GM21619 (cell line): ENCODE measurements around the gene STH.
"Not testable (repeated sequence)": the region's sequence is repeated elsewhere in the genome, so short reads cannot be mapped to it uniquely, and the experiment has no call there.

Source experiments
- ATAC-seq: cut with Tn5 transposase; IDR thresholded peaks from one replicate; pipeline ENCODE4 v1.9.1; 2021; ENCODE audit not compliant: unreplicated experiment

STH gene

GRCh38 chr17:46002973-46003316 is 3.9 kb downstream of the STH start:
- ATAC-seq, result no peak

GRCh38 chr17:46003907-46004748 is 5.1 kb downstream of the STH start:
- ATAC-seq, result no peak

GRCh38 chr17:46006082-46006481 is 7.0 kb downstream of the STH start:
- ATAC-seq, result not testable (repeated sequence)

GRCh38 chr17:46007461-46007965 is 8.5 kb downstream of the STH start:
- no peak for ATAC-seq

DNA sequence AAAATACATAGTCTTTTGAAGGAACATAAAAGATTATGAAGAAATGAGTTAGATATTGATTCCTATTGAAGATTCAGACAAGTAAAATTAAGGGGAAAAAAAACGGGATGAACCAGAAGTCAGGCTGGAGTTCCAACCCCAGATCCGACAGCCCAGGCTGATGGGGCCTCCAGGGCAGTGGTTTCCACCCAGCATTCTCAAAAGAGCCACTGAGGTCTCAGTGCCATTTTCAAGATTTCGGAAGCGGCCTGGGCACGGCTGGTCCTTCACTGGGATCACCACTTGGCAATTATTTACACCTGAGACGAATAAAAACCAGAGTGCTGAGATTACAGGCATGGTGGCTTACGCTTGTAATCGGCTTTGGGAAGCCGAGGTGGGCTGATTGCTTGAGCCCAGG is 9.5 kb downstream of the STH start:
- ATAC-seq, result no peak

DNA sequence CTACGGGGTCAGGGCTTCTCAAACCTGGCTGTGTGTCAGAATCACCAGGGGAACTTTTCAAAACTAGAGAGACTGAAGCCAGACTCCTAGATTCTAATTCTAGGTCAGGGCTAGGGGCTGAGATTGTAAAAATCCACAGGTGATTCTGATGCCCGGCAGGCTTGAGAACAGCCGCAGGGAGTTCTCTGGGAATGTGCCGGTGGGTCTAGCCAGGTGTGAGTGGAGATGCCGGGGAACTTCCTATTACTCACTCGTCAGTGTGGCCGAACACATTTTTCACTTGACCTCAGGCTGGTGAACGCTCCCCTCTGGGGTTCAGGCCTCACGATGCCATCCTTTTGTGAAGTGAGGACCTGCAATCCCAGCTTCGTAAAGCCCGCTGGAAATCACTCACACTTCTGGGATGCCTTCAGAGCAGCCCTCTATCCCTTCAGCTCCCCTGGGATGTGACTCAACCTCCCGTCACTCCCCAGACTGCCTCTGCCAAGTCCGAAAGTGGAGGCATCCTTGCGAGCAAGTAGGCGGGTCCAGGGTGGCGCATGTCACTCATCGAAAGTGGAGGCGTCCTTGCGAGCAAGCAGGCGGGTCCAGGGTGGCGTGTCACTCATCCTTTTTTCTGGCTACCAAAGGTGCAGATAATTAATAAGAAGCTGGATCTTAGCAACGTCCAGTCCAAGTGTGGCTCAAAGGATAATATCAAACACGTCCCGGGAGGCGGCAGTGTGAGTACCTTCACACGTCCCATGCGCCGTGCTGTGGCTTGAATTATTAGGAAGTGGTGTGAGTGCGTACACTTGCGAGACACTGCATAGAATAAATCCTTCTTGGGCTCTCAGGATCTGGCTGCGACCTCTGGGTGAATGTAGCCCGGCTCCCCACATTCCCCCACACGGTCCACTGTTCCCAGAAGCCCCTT is 10.9 kb downstream of the STH start:
- no peak for ATAC-seq

GRCh38 chr17:46010597-46011186 is 11.6 kb downstream of the STH start:
- ATAC-seq, result no peak

DNA sequence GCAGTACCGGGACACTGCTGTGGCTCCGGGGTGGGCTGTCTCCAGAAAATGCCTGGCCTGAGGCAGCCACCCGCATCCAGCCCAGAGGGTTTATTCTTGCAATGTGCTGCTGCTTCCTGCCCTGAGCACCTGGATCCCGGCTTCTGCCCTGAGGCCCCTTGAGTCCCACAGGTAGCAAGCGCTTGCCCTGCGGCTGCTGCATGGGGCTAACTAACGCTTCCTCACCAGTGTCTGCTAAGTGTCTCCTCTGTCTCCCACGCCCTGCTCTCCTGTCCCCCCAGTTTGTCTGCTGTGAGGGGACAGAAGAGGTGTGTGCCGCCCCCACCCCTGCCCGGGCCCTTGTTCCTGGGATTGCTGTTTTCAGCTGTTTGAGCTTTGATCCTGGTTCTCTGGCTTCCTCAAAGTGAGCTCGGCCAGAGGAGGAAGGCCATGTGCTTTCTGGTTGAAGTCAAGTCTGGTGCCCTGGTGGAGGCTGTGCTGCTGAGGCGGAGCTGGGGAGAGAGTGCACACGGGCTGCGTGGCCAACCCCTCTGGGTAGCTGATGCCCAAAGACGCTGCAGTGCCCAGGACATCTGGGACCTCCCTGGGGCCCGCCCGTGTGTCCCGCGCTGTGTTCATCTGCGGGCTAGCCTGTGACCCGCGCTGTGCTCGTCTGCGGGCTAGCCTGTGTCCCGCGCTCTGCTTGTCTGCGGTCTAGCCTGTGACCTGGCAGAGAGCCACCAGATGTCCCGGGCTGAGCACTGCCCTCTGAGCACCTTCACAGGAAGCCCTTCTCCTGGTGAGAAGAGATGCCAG is 12.9 kb downstream of the STH start:
- ATAC-seq, result no peak

GRCh38 chr17:46012506-46013079 is 13.5 kb downstream of the STH start:
- no peak for ATAC-seq

DNA sequence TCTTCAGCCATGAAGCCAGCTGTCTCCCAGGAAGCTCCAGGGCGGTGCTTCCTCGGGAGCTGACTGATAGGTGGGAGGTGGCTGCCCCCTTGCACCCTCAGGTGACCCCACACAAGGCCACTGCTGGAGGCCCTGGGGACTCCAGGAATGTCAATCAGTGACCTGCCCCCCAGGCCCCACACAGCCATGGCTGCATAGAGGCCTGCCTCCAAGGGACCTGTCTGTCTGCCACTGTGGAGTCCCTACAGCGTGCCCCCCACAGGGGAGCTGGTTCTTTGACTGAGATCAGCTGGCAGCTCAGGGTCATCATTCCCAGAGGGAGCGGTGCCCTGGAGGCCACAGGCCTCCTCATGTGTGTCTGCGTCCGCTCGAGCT is 14.1 kb downstream of the STH start:
- ATAC-seq, result no peak

- ATAC-seq, result no peak
Observed at GRCh38 chr17:46013502-46014165, 14.6 kb downstream of the STH start.

- ATAC-seq, result not testable (repeated sequence)
Observed at GRCh38 chr17:46019408-46019925, 20.4 kb downstream of the STH start.

GRCh38 chr17:46020023-46020761 is 21.1 kb downstream of the STH start:
- ATAC-seq, result no peak

- no peak for ATAC-seq
Observed at GRCh38 chr17:46020998-46021397, 21.9 kb downstream of the STH start.

- not testable (repeated sequence) for ATAC-seq
Observed at GRCh38 chr17:46023366-46023765, 24.3 kb downstream of the STH start.

DNA sequence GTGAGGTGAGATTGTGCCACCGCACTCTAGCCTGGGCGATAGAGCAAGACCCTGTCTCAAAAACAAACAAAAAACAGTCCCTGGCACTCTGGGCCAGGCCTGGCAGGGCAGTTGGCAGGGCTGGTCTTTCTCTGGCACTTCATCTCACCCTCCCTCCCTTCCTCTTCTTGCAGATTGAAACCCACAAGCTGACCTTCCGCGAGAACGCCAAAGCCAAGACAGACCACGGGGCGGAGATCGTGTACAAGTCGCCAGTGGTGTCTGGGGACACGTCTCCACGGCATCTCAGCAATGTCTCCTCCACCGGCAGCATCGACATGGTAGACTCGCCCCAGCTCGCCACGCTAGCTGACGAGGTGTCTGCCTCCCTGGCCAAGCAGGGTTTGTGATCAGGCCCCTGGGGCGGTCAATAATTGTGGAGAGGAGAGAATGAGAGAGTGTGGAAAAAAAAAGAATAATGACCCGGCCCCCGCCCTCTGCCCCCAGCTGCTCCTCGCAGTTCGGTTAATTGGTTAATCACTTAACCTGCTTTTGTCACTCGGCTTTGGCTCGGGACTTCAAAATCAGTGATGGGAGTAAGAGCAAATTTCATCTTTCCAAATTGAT is 24.8 kb downstream of the STH start:
- no peak for ATAC-seq

DNA sequence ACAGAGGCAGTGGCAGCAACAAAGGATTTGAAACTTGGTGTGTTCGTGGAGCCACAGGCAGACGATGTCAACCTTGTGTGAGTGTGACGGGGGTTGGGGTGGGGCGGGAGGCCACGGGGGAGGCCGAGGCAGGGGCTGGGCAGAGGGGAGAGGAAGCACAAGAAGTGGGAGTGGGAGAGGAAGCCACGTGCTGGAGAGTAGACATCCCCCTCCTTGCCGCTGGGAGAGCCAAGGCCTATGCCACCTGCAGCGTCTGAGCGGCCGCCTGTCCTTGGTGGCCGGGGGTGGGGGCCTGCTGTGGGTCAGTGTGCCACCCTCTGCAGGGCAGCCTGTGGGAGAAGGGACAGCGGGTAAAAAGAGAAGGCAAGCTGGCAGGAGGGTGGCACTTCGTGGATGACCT is 25.5 kb downstream of the STH start:
- ATAC-seq, result no peak

- no peak for ATAC-seq
Observed at GRCh38 chr17:46025060-46025459, 26.0 kb downstream of the STH start.
